Caki2 (cell line): ENCODE results near the gene INHBE. TPM values are rescaled to one million over a fixed set of nuclear protein-coding genes. Genes with fewer than 3 reads are reported as not detected.
"Not testable (repeated sequence)": the region's sequence is repeated elsewhere in the genome, so short reads cannot be mapped to it uniquely, and the experiment has no call there.

Source experiments
- DNase-seq: peaks from one replicate; pipeline ENCODE4 v3.0.0-alpha.2; 2015; ENCODE audit warnings: low read depth
- in situ Hi-C: cut with HindIII; loops from 2 replicates; pipeline ENCODE4 v1.10.0; 2016; ENCODE audit warnings: low sequenced_read_pairs, low pct_unique_long_range_greater_than_20kb, mixed read lengths
- total RNA-seq: library from RNA; depleted of rRNA; stranded (reverse); fragments of >200 nt; shearing (Covaris generic); gene quantifications from 2 replicates; pipeline ENCODE4 v1.2.3, GENCODE V29; 2014; ENCODE audit warnings: low replicate concordance

The INHBE gene
- total RNA-seq, 1 experiment from 2014 or later, result not detected

GRCh38 chr12:57485695-57486094 lies 30.6 kb downstream of the INHBE start:
- in situ Hi-C loops, result no loop called here
- no peak for DNase-seq

- DNase-seq, result no peak
- in situ Hi-C loops, result no loop called here
These were observed 32.0 kb downstream of the INHBE start for GRCh38 chr12:57487055-57487596.

GRCh38 chr12:57487597-57488401 lies 32.7 kb downstream of the INHBE start, which contains the start of gene MARS1:
MARS1 (plus strand) TSS chr12:57488068; CDS start chr12:57488091, 23 bp downstream.
- in situ Hi-C loops, result no loop called here
- DNase-seq, result peak; percentile 97

GRCh38 chr12:57488402-57489156 lies 33.5 kb downstream of the INHBE start:
- no peak for DNase-seq
- in situ Hi-C loops, result no loop called here

GRCh38 chr12:57489157-57489641 lies 34.1 kb downstream of the INHBE start:
- in situ Hi-C loops, result no loop called here
- DNase-seq, result no peak

- in situ Hi-C loops, result no loop called here
- DNase-seq, result no peak
These were observed 35.0 kb downstream of the INHBE start for GRCh38 chr12:57490126-57490525.

- in situ Hi-C loops, result no loop called here
These were observed 36.5 kb downstream of the INHBE start for GRCh38 chr12:57491393-57492280.

GRCh38 chr12:57495051-57495701 lies 40.1 kb downstream of the INHBE start:
- DNase-seq, result not testable (repeated sequence)

More at GRCh38 chr12:57491393-57492280, 36.5 kb downstream of the INHBE start:
- DNase-seq, result peak; percentile 36

GRCh38 chr12:57496822-57497221 lies 41.7 kb downstream of the INHBE start:
- no peak for DNase-seq
- in situ Hi-C loops, result no loop called here

More at GRCh38 chr12:57495051-57495701, 40.1 kb downstream of the INHBE start:
- in situ Hi-C loops, result not testable (repeated sequence)

GRCh38 chr12:57497223-57498131 lies 42.4 kb downstream of the INHBE start:
- no peak for DNase-seq
- in situ Hi-C loops, result no loop called here

- no peak for DNase-seq
- in situ Hi-C loops, result no loop called here
These were observed 43.0 kb downstream of the INHBE start for GRCh38 chr12:57498132-57498502.

- in situ Hi-C loops, result no loop called here
- DNase-seq, result no peak
These were observed 43.5 kb downstream of the INHBE start for GRCh38 chr12:57498571-57498970.

GRCh38 chr12:57500213-57500612 lies 45.1 kb downstream of the INHBE start:
- in situ Hi-C loops, result no loop called here
- DNase-seq, result no peak

- DNase-seq, in situ Hi-C loops: not testable (repeated sequence)
These were observed 47.3 kb downstream of the INHBE start for GRCh38 chr12:57502311-57502969.

GRCh38 chr12:57506541-57506940 lies 51.4 kb downstream of the INHBE start:
- DNase-seq, in situ Hi-C loops: not testable (repeated sequence)
